Measurements from ENCODE around the gene CXorf49B.
"Not testable (repeated sequence)": the region's sequence is repeated elsewhere in the genome, so short reads cannot be mapped to it uniquely, and the experiment has no call there.

DNA sequence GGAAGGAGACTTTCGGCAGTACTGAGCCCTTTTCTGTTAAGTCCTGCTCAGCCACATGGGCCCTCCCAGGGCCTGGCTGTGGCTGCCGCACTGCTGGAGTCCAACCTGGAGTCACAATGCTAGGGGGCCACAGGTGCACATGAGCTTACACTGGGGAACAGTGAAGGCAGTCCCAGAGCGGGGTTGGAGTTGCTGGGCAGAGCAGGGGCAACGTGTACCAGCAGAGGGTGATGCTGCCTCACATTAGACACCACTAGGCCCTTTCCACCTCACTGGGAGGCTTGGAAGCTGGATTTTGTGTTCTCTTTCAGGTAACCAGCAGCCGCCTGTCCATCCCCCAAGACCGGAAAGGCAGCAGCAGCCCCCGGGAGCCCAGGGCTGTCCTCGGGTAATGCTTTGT lies 2.5 kb downstream of the CXorf49B start:
- TF ChIP-seq EP300 (IDR thresholded peaks at IDR 0.05; ENCODE audit: borderline replicate concordance in 1 of 2, control insufficient read depth in 1 of 2, low read depth in 2 of 2, low read length in 2 of 2); NRF1 (conservative IDR thresholded peaks at IDR 0.05; ENCODE audit: low read depth, low read length); MEF2B (IDR thresholded peaks at IDR 0.05; ENCODE audit: partially characterized antibody, poor library complexity, severe bottlenecking); ZNF24 (IDR thresholded peaks at IDR 0.05); SRF (IDR thresholded peaks at IDR 0.05; ENCODE audit: low read depth in 2 of 2, low read length in 2 of 2); EZH2 (IDR thresholded peaks at IDR 0.05; ENCODE audit: borderline replicate concordance, control insufficient read depth, low read depth, low read length); ZNF384 (IDR thresholded peaks at IDR 0.05; ENCODE audit: borderline replicate concordance, low read depth, low read length); SIN3A (IDR thresholded peaks at IDR 0.05; ENCODE audit: low read depth, low read length); JUNB (IDR thresholded peaks at IDR 0.05); ETV6 (conservative IDR thresholded peaks at IDR 0.05 in 1 of 2, IDR thresholded peaks at IDR 0.05 in 1 of 2; ENCODE audit: borderline replicate concordance in 1 of 2, low read depth in 1 of 2): not testable (repeated sequence)
- TF ChIP-seq, protein P1, sequence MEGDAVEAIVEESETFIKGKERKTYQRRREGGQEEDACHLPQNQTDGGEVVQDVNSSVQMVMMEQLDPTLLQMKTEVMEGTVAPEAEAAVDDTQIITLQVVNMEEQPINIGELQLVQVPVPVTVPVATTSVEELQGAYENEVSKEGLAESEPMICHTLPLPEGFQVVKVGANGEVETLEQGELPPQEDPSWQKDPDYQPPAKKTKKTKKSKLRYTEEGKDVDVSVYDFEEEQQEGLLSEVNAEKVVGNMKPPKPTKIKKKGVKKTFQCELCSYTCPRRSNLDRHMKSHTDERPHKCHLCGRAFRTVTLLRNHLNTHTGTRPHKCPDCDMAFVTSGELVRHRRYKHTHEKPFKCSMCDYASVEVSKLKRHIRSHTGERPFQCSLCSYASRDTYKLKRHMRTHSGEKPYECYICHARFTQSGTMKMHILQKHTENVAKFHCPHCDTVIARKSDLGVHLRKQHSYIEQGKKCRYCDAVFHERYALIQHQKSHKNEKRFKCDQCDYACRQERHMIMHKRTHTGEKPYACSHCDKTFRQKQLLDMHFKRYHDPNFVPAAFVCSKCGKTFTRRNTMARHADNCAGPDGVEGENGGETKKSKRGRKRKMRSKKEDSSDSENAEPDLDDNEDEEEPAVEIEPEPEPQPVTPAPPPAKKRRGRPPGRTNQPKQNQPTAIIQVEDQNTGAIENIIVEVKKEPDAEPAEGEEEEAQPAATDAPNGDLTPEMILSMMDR (IDR thresholded peaks at IDR 0.05 in 2 of 3, conservative IDR thresholded peaks at IDR 0.05 in 1 of 3; ENCODE audit: control insufficient read depth in 2 of 3, extremely low read depth in 1 of 3, insufficient read depth in 1 of 3, low read depth in 3 of 3, low read length in 3 of 3), result not testable (repeated sequence)
- TF ChIP-seq, protein P2, sequence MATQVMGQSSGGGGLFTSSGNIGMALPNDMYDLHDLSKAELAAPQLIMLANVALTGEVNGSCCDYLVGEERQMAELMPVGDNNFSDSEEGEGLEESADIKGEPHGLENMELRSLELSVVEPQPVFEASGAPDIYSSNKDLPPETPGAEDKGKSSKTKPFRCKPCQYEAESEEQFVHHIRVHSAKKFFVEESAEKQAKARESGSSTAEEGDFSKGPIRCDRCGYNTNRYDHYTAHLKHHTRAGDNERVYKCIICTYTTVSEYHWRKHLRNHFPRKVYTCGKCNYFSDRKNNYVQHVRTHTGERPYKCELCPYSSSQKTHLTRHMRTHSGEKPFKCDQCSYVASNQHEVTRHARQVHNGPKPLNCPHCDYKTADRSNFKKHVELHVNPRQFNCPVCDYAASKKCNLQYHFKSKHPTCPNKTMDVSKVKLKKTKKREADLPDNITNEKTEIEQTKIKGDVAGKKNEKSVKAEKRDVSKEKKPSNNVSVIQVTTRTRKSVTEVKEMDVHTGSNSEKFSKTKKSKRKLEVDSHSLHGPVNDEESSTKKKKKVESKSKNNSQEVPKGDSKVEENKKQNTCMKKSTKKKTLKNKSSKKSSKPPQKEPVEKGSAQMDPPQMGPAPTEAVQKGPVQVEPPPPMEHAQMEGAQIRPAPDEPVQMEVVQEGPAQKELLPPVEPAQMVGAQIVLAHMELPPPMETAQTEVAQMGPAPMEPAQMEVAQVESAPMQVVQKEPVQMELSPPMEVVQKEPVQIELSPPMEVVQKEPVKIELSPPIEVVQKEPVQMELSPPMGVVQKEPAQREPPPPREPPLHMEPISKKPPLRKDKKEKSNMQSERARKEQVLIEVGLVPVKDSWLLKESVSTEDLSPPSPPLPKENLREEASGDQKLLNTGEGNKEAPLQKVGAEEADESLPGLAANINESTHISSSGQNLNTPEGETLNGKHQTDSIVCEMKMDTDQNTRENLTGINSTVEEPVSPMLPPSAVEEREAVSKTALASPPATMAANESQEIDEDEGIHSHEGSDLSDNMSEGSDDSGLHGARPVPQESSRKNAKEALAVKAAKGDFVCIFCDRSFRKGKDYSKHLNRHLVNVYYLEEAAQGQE (IDR thresholded peaks at IDR 0.05; ENCODE audit: low read depth, low read length), result not testable (repeated sequence)

Measured in GM12878 (cell line).